HG02938 (cell line): ENCODE measurements around the gene SCN7A.

Experiments used
- ATAC-seq: cut with Tn5 transposase; IDR thresholded peaks from one replicate; pipeline ENCODE4 v1.9.1; 2021; ENCODE audit warnings: mild to moderate bottlenecking, moderate library complexity; ENCODE audit not compliant: unreplicated experiment

Gene SCN7A

GRCh38 chr2:166405569-166405926 lies 88.5 kb downstream of the SCN7A start:
- no peak for ATAC-seq

DNA sequence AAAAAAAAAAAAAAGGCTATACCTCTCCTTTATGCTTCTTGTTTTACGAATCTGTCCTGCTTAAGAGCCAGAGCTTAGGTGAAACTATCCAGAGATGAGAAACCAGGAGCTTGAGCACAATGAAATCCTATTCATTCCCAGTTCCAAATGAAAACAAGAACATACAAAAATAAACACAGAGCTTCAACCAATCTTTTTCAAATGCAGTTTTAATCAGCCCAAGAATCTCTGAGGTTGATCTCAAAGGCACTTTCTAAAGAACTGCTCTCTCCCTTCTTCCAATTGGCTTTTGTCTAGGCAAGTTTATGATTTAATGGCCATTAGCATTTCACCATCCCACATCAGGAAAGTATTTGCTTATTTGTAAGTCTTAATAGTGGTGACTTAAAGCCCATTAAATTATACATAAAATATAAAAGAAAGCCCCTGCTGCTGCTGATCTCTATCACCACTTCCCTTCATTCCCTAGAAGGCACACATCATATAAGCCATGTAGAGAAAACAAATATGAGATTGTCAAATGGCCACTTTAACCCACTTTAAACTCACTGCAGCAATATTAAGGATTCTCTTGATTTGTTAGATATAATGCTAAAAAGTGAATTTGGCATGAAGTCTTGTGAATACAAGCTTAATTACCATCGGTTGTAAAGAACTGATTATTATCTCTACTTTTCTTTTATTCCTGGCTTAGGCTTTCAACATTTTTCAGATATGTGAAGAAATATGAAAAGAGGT lies 89.0 kb downstream of the SCN7A start:
- no peak for ATAC-seq

- no peak for ATAC-seq
These were observed 99.8 kb downstream of the SCN7A start for GRCh38 chr2:166394245-166394644.

- ATAC-seq = no peak
These were observed 101.0 kb downstream of the SCN7A start for GRCh38 chr2:166393008-166393407.

GRCh38 chr2:166388481-166389070 lies 105.5 kb downstream of the SCN7A start:
- no peak for ATAC-seq

- no peak for ATAC-seq
These were observed 108.7 kb downstream of the SCN7A start for GRCh38 chr2:166385313-166385712.

DNA sequence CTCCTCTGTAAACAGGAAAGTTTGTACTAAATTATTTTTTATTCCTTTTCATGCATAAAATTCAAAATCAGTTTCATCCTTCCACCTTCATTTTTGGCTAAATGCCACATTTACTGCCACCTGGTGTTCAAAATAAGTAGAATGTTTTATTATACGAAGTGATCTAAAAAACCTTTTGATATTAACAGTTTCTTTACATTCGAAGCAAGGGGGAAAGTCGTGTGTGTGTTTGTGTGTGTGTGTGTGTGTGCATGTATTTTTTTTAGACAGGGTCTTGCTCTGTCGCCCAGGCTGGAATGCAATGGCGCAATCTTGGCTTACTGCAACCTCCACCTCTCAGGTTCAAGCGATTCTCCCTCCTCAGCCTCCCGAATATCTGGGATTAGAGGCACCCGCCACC lies 109.3 kb downstream of the SCN7A start:
- no peak for ATAC-seq

- ATAC-seq = no peak
These were observed 111.6 kb downstream of the SCN7A start for GRCh38 chr2:166382448-166382847.

GRCh38 chr2:166380615-166381014 lies 113.4 kb downstream of the SCN7A start:
- ATAC-seq = no peak

GRCh38 chr2:166376873-166377272 lies 117.2 kb downstream of the SCN7A start:
- no peak for ATAC-seq

DNA sequence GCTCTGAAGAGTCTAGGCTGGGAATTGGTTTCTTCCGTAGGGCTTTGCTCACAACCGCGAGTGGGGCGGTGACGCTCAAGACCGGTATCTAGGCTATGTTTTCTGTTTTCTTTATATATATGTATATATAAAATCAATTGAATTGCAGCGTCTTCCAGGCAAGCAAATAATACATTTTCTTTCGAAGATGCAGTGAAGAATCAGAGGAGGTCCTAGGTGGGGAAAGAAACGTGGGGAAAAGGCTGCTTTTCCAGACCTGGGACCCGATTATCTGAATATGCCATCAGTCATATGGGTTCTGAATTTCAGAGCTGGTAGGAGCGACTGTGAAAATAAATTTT lies 117.6 kb downstream of the SCN7A start:
- no peak for ATAC-seq

- peak; percentile 60 for ATAC-seq
These were observed 118.1 kb downstream of the SCN7A start, which contains the start of gene SCN9A for GRCh38 chr2:166375736-166376487. Gene SCN9A, minus strand, starts transcription at chr2:166375944. Its CDS starts 64,188 bp downstream, at chr2:166311756.

GRCh38 chr2:166375195-166375735 lies 118.8 kb downstream of the SCN7A start:
- ATAC-seq = no peak

DNA sequence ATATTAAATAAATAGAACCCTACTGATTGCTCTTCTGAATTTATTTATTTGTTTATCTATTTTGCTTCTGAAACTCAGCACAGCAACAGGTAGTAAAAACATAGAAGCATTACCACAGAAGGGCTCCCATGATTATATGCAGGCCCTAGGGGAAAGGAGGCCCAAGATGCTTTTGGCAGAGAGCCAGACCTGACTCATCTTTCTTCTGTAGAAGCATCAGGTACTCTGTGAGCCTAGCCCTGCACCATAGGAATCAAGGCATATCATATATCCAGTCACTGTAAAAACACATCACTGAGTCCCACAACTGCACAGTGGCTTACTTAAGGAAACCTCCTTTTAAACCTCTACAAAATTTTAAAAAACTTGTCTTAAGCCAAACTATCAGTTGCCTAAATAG lies 120.1 kb downstream of the SCN7A start:
- ATAC-seq = no peak

- no peak for ATAC-seq
These were observed 120.5 kb downstream of the SCN7A start for GRCh38 chr2:166373539-166373938.

GRCh38 chr2:166373105-166373504 lies 120.9 kb downstream of the SCN7A start:
- ATAC-seq = no peak

DNA sequence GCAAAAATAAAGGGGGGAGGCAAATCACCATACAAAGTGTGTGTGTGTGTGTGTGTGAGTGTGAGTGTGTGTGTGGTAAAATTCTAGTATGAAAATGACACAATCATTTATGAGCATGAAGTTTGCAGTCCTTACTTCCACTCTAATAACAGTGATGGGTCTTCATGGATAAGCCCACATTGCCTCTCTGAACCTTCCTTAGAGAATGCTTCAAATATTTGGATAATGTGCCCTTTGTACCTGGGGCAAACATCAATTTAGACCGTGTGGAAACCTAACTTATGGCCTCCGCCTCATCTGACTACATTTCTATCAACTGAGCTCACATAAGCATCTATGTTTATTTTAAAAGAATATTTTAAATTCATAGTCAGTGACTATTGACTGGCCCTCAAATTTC lies 122.0 kb downstream of the SCN7A start:
- no peak for ATAC-seq

DNA sequence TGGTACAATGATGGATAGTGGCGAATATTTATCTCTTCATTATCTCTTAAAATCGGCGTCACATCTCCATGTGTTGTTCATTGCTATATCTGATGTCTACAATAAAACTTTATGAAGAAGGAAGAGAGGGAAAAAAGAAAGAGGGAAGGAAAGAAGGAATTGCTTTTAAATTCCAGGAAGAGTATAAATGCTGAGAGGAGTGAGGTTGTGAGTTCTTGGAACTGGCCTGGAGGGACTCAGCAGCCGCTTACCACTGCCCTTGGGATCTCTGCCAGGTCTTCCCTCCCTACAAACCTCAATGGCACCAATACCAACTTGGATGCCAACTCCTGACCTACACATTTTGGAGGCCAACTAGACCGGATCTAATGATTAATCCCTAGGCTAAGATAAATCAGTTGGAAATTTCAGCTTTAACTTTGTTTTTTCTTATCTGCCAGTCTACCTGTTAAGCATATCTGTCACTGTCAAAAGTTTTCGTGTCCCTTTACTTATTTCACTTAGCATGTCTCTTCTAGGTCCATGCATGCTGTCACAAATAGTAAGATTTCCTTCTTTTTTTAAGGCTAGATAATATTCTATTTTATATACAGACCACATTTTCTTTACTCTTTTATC lies 128.1 kb downstream of the SCN7A start:
- ATAC-seq = no peak

DNA sequence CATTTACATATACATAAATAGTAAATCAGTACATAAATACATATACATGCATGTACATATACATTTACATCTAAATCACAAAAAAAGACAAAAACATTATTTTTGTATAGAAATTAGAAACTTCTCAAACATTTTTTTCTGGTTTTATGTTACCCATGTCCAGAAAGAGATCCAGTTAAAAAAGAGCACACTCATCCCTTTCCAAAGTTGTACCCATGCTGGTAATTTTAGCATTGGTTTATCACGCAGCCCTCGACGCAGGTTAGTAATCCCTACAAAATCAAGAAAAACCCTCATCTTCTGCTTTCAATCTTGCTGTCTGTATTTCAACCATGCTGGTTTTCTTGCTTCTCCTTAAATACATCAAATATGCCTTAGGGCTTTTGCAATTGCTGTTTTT lies 128.8 kb downstream of the SCN7A start:
- ATAC-seq = no peak

GRCh38 chr2:166364476-166365161 lies 129.4 kb downstream of the SCN7A start:
- ATAC-seq = no peak
